ENCODE measurements around the gene RPRD2.

DNA sequence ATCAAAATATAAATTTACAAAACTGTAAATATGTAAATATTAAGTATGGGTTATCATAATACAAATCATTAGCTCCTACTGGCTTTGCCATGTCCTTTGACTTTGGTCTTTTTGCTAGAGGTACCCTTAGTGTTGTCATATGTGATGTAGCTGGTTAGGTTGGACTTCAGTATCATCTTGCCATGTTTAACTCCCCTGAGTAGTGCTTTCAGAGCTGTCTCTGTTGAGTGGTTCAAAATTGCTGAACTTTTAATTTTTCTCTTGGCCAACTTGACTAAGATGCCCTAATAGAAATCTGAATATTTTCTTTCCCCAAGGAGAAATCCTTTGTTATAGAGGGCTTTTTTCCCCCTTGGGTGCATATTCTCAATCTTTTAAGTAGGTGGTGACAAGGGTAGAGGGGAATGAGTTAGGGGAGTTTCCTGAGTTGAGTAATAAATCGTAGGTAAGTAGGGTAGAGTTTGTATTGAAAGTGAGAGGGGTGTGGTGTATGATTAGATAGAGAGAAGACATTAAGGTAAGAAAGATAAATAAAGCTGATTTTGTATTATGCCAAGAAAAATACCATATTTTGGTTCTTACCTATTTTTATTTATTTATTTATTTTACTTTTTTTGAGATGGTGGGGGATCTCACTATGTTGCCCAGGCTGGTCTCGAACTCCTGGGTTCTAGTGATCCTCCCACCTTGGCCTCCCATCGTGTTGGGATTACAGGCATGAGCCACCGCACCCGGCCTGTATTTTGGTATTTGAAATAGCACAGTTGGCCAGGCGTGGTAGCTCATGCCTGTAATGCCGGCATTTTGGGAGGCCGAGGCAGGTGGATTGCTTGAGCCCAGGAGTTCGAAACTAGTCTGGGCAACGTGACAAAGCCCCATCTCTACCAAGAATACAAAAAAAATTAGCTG lies 21.8 kb downstream of the RPRD2 start:
- TF ChIP-seq, protein P1, sequence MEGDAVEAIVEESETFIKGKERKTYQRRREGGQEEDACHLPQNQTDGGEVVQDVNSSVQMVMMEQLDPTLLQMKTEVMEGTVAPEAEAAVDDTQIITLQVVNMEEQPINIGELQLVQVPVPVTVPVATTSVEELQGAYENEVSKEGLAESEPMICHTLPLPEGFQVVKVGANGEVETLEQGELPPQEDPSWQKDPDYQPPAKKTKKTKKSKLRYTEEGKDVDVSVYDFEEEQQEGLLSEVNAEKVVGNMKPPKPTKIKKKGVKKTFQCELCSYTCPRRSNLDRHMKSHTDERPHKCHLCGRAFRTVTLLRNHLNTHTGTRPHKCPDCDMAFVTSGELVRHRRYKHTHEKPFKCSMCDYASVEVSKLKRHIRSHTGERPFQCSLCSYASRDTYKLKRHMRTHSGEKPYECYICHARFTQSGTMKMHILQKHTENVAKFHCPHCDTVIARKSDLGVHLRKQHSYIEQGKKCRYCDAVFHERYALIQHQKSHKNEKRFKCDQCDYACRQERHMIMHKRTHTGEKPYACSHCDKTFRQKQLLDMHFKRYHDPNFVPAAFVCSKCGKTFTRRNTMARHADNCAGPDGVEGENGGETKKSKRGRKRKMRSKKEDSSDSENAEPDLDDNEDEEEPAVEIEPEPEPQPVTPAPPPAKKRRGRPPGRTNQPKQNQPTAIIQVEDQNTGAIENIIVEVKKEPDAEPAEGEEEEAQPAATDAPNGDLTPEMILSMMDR (IDR thresholded peaks at IDR 0.05; ENCODE audit: insufficient read depth, low read length), result no peak
- TF ChIP-seq SPI1 (IDR thresholded peaks at IDR 0.05; ENCODE audit: borderline replicate concordance, low read depth), result no peak
- TF ChIP-seq, protein P2, sequence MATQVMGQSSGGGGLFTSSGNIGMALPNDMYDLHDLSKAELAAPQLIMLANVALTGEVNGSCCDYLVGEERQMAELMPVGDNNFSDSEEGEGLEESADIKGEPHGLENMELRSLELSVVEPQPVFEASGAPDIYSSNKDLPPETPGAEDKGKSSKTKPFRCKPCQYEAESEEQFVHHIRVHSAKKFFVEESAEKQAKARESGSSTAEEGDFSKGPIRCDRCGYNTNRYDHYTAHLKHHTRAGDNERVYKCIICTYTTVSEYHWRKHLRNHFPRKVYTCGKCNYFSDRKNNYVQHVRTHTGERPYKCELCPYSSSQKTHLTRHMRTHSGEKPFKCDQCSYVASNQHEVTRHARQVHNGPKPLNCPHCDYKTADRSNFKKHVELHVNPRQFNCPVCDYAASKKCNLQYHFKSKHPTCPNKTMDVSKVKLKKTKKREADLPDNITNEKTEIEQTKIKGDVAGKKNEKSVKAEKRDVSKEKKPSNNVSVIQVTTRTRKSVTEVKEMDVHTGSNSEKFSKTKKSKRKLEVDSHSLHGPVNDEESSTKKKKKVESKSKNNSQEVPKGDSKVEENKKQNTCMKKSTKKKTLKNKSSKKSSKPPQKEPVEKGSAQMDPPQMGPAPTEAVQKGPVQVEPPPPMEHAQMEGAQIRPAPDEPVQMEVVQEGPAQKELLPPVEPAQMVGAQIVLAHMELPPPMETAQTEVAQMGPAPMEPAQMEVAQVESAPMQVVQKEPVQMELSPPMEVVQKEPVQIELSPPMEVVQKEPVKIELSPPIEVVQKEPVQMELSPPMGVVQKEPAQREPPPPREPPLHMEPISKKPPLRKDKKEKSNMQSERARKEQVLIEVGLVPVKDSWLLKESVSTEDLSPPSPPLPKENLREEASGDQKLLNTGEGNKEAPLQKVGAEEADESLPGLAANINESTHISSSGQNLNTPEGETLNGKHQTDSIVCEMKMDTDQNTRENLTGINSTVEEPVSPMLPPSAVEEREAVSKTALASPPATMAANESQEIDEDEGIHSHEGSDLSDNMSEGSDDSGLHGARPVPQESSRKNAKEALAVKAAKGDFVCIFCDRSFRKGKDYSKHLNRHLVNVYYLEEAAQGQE (IDR thresholded peaks at IDR 0.05; ENCODE audit: insufficient replicate concordance, low read depth), result no peak
- no peak for TF ChIP-seq POLR2AphosphoS5 (IDR thresholded peaks at IDR 0.05; ENCODE audit: low read depth)
